ENCODE data around the gene SPOPL. TPM values are rescaled to one million over a fixed set of nuclear protein-coding genes. Genes with fewer than 3 reads are reported as not detected.
"Not testable (repeated sequence)": the region's sequence is repeated elsewhere in the genome, so short reads cannot be mapped to it uniquely, and the experiment has no call there.

SPOPL gene
- total and polyA plus RNA-seq, 4 donors = 3.4 to 15.8 (median 9.4) TPM

GRCh38 chr2:138455275-138455674, 46.3 kb upstream of the SPOPL start:
- no peak for DNase-seq (ENCODE audit: low spot score)
- 40% methylated on average over 2 of the region's 2 CpGs for WGBS
- Histone ChIP-seq H3K4me3 (ENCODE audit: low read depth in 1 of 3, low read length in 3 of 3) (no peak overlapping the region), H3K36me3 (ENCODE audit: control insufficient read depth in 4 of 4, insufficient read depth in 3 of 4, low read depth in 1 of 4, low read length in 3 of 4) (no peaks in the 10 kb centered on the region), H3K4me1 (ENCODE audit: control insufficient read depth in 4 of 4, insufficient read depth in 4 of 4, low read length in 3 of 4) (peaks cover 0 to 8% (median 5%) of the 10 kb centered on the region in 4 donors), H3K9me3 (ENCODE audit: control insufficient read depth in 4 of 4, low read length in 3 of 4) (no peaks in the 10 kb centered on the region), H3K27ac (ENCODE audit: low read depth in 1 of 2, low read length in 2 of 2) (peak overlapping the region in 1 of 2 donors; percentile 26), H3K9ac (ENCODE audit: low read depth in 1 of 2, low read length in 2 of 2) (no peak overlapping the region), H3K27me3 (ENCODE audit: control insufficient read depth in 4 of 4, insufficient read depth in 4 of 4, low read length in 3 of 4) (no peaks in the 10 kb centered on the region)
- TF ChIP-seq HNF4G (IDR thresholded peaks at IDR 0.05) (peak; percentile 56), RXRA (IDR thresholded peaks at IDR 0.05) (no peak), FOXA2 (IDR thresholded peaks at IDR 0.05) (no peak), JUND (IDR thresholded peaks at IDR 0.05) (no peak), HNF4A (conservative IDR thresholded peaks at IDR 0.05) (peak; percentile 78 to 79), YY1 (IDR thresholded peaks at IDR 0.05) (peak; percentile 19), SP1 (IDR thresholded peaks at IDR 0.05) (peak; percentile 21), RAD21 (IDR thresholded peaks at IDR 0.05) (peak in 1 of 2 donors; percentile 19)

GRCh38 chr2:138455691-138456090, 45.9 kb upstream of the SPOPL start:
- no peak for DNase-seq (ENCODE audit: low spot score)
- Histone ChIP-seq H3K4me3 (ENCODE audit: low read depth in 1 of 3, low read length in 3 of 3) (no peak overlapping the region), H3K4me1 (ENCODE audit: control insufficient read depth in 4 of 4, insufficient read depth in 4 of 4, low read length in 3 of 4) (peaks cover 0 to 8% (median 5%) of the 10 kb centered on the region in 4 donors), H3K9me3 (ENCODE audit: control insufficient read depth in 4 of 4, low read length in 3 of 4) (no peaks in the 10 kb centered on the region), H3K27ac (ENCODE audit: low read depth in 1 of 2, low read length in 2 of 2) (peak overlapping the region in 1 of 2 donors; percentile 26), H3K36me3 (ENCODE audit: control insufficient read depth in 4 of 4, insufficient read depth in 3 of 4, low read depth in 1 of 4, low read length in 3 of 4) (no peaks in the 10 kb centered on the region), H3K9ac (ENCODE audit: low read depth in 1 of 2, low read length in 2 of 2) (no peak overlapping the region), H3K27me3 (ENCODE audit: control insufficient read depth in 4 of 4, insufficient read depth in 4 of 4, low read length in 3 of 4) (no peaks in the 10 kb centered on the region)
- TF ChIP-seq HNF4G (IDR thresholded peaks at IDR 0.05) (no peak), GABPA (IDR thresholded peaks at IDR 0.05 in 1 of 2, conservative IDR thresholded peaks at IDR 0.05 in 1 of 2) (no peak), JUND (IDR thresholded peaks at IDR 0.05) (no peak), TAF1 (conservative IDR thresholded peaks at IDR 0.05) (no peak), ZBTB33 (IDR thresholded peaks at IDR 0.05) (no peak), SP1 (IDR thresholded peaks at IDR 0.05) (no peak), ATF3 (IDR thresholded peaks at IDR 0.05) (no peak), CTCF (IDR thresholded peaks at IDR 0.05; ENCODE audit: low read depth, low read length, missing input control) (no peak)
- 56% methylated on average over 2 of the region's 2 CpGs for WGBS

- not testable (repeated sequence) for H3K36me3 ChIP-seq (ENCODE audit: control insufficient read depth in 4 of 4, insufficient read depth in 3 of 4, low read depth in 1 of 4, low read length in 3 of 4); DNase-seq (ENCODE audit: low spot score); H3K27me3 ChIP-seq (ENCODE audit: control insufficient read depth in 4 of 4, insufficient read depth in 4 of 4, low read length in 3 of 4); H3K27ac ChIP-seq (ENCODE audit: low read depth in 1 of 2, low read length in 2 of 2); H3K9me3 ChIP-seq (ENCODE audit: control insufficient read depth in 4 of 4, low read length in 3 of 4); H3K4me1 ChIP-seq (ENCODE audit: control insufficient read depth in 4 of 4, insufficient read depth in 4 of 4, low read length in 3 of 4); H3K9ac ChIP-seq (ENCODE audit: low read depth in 1 of 2, low read length in 2 of 2); H3K4me3 ChIP-seq (ENCODE audit: low read depth in 1 of 3, low read length in 3 of 3)
- WGBS = 85% methylated on average over 3 of the region's 3 CpGs
- TF ChIP-seq HNF4A (conservative IDR thresholded peaks at IDR 0.05) (peak; percentile 58 to 77), SP1 (IDR thresholded peaks at IDR 0.05) (peak; percentile 25), RAD21 (IDR thresholded peaks at IDR 0.05) (peak in 1 of 2 donors; percentile 15), HNF4G (IDR thresholded peaks at IDR 0.05) (peak; percentile 17)
These were observed 38.9 kb upstream of the SPOPL start for GRCh38 chr2:138462689-138463088.

All from liver (tissue), 9 donors.